D721Med (cell line): ENCODE data around the gene ZNF225.

Experiments used
- DNase-seq: peaks from one replicate; pipeline ENCODE4 v3.0.0; 2011; ENCODE audit warnings: low spot score; ENCODE audit not compliant: insufficient read length
- FAIRE-seq: peaks from 2 replicates; lab custom pipeline; 2011; peaks lifted over from hg19 to GRCh38; lab: Jason Lieb, UNC
- TF ChIP-seq, protein P1 (sequence below): IDR thresholded peaks from 2 replicates; pipeline ENCODE4 v1.5.1; 2012; ENCODE audit warnings: mild to moderate bottlenecking, control low read depth; ENCODE audit not compliant: insufficient read depth; ENCODE audit errors: missing control alignments

The ZNF225 gene

GRCh38 chr19:44113138-44113783, at the start of gene ZNF225:
Gene ZNF225 (plus strand): TSS chr19:44113399. CDS start chr19:44115828, 2,429 bp downstream.
- peak; percentile 80 for FAIRE-seq
- TF ChIP-seq, protein P1, sequence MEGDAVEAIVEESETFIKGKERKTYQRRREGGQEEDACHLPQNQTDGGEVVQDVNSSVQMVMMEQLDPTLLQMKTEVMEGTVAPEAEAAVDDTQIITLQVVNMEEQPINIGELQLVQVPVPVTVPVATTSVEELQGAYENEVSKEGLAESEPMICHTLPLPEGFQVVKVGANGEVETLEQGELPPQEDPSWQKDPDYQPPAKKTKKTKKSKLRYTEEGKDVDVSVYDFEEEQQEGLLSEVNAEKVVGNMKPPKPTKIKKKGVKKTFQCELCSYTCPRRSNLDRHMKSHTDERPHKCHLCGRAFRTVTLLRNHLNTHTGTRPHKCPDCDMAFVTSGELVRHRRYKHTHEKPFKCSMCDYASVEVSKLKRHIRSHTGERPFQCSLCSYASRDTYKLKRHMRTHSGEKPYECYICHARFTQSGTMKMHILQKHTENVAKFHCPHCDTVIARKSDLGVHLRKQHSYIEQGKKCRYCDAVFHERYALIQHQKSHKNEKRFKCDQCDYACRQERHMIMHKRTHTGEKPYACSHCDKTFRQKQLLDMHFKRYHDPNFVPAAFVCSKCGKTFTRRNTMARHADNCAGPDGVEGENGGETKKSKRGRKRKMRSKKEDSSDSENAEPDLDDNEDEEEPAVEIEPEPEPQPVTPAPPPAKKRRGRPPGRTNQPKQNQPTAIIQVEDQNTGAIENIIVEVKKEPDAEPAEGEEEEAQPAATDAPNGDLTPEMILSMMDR, result no peak
- DNase-seq, result peak; percentile 64

GRCh38 chr19:44066305-44066704, 46.9 kb upstream of the ZNF225 start:
- TF ChIP-seq, protein P1, result no peak
- DNase-seq (no peak), FAIRE-seq (no peak)

GRCh38 chr19:44069415-44069814, 43.8 kb upstream of the ZNF225 start:
- no peak for FAIRE-seq
- TF ChIP-seq, protein P1, result no peak
- DNase-seq, result no peak

DNA sequence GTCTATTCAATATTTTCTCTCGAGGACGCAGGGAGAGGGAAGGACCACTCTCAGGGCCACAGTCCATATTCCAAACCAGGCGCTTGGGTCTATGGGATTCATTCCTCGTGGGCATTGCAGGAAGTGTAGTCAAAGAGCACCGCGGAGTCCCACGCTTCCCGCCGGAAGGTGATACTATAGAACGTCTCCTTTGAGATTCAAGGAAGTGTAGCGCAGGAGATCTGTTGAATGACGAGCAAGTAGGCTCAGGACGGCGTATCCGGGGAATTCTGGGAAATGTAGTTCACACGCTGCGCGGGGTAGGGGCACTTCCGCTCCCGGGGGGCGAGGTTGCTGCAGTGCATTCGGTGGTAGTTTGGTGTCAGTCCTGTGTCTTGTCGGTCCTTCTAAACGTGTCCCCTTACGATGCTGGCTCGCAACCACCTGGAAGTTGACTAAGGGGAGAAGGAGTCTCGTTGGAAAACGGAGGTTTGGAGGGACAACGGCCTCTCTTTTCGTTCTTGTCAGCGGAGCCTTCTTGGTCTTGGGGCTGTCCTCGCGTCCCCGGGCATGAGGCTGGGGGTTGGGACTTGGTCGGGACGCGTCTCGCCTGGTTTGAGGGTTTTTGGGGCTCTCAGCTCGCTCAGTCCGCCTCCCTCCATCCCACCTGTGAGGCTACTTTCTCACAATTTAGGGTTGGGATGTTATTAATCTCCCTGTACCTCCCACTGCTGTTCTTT, 41.2 kb upstream of the ZNF225 start, which contains the start of gene ZNF284:
Gene ZNF284, plus strand, starts transcription at position 336 of the 719 bp plus-strand sequence. CDS start 4,231 bp downstream, outside the sequence.
- TF ChIP-seq, protein P1, result no peak
- DNase-seq (peak; percentile 77), FAIRE-seq (no peak)

- FAIRE-seq, result no peak
- TF ChIP-seq, protein P1, result peak; percentile 4
- no peak for DNase-seq
Measured at GRCh38 chr19:44072543-44073401, 40.4 kb upstream of the ZNF225 start.

DNA sequence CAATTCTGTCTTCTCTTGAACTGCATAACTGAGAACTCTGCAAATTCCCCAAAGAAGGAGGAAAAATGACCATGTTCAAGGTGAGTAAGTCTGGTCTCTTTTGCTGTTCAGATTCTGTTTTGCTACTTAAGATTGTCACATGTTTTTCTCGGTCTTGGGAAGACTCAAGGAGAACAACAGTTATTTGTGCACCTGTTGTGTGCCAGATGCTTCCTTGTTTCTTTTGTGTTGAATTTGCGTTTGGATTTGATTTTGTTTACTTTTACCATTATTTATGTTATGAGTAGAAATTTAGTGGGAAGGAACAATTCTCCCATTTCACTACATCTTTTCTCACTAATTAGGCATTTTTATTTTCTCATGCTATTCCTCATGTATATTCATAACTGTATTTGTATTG, 36.9 kb upstream of the ZNF225 start:
- FAIRE-seq, result no peak
- TF ChIP-seq, protein P1, result no peak

More for the DNA sequence above, 36.9 kb upstream of the ZNF225 start:
- DNase-seq, result no peak
